ENCODE results near the gene ANKMY2. TPM values are rescaled to one million over a fixed set of nuclear protein-coding genes. Genes with fewer than 3 reads are reported as not detected.

ANKMY2 gene
- total RNA-seq, 2 experiments from 2014 or later, result 7.8 to 8.4 TPM

DNA sequence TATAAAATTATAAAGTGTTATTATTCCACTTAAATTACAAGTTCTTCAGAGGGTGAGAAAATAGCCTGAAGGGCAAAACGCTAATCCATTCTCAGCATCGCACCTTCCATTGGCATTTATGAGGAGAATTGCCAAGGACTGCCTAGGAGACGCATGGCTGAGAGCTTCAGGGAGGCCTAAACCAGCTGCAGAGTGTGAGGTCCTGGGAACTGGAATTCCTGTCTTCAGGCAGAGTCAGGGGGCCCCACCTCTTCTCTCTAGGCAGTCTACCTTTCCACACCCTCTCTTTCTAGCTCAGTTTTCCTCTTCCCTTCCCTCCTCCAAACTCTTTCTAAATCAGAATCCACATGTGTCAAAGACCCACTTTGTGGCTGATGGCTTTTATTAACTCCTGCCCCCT lies 83.6 kb downstream of the ANKMY2 start:
- Mint-ChIP-seq H3K4me3 (no peak overlapping the region), H3K36me3 (no peaks in the 10 kb centered on the region), H3K4me1 (ENCODE audit: low read depth) (peaks cover 20% of the 10 kb centered on the region), H3K27ac (no peak overlapping the region), H3K27me3 (no peaks in the 10 kb centered on the region), H3K9me3 (no peaks in the 10 kb centered on the region)
- ChIA-PET POLR2A (no interaction called here), CTCF (no interaction called here)
- intact Hi-C loops (cut with micrococcal nuclease), result loop anchor here (10.0 kb wide), 1 partner anchor 1847 kb away; no protein-coding TSS in a partner anchor
- DNase-seq, result no peak

DNA sequence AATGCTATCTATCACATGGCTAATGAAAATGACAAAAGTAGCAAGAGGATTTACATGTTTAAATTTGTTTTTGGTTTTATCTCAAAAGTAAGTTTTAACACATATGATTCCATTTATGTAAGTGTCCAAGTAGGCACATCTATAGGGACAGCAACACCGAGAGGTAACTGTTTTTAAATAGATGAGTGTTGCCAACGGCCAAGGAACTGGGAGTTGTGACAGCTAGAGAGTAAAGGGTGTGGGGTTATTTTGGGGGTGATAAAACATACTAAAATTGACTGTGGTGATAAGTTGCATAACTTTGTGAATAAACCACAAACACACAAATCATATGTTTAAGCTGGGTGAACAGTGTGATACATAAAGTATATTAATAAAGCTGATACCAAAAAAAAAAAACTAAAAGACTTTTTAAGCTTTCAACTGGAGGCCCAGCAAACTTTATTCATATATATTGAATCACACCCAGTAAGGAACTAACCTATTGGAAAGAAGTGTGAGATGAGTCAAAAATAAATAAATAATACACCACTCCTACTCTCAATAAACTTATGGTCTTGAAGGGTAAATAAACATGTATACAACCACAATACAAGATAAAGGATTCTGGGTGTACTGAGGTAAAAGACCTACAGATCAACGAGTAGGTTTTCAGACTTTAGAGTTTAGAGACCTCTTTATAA lies 85.9 kb downstream of the ANKMY2 start:
- Mint-ChIP-seq H3K9me3 (no peaks in the 10 kb centered on the region), H3K36me3 (no peaks in the 10 kb centered on the region), H3K27me3 (no peaks in the 10 kb centered on the region), H3K27ac (no peak overlapping the region), H3K4me3 (no peak overlapping the region), H3K4me1 (ENCODE audit: low read depth) (peaks cover 16% of the 10 kb centered on the region)
- POLR2A ChIA-PET, result no interaction called here
- CTCF ChIA-PET, result no interaction called here
- DNase-seq, result no peak
- intact Hi-C loops (cut with micrococcal nuclease), result loop anchor here (10.0 kb wide), 1 partner anchor 1845 kb away; no protein-coding TSS in a partner anchor

DNA sequence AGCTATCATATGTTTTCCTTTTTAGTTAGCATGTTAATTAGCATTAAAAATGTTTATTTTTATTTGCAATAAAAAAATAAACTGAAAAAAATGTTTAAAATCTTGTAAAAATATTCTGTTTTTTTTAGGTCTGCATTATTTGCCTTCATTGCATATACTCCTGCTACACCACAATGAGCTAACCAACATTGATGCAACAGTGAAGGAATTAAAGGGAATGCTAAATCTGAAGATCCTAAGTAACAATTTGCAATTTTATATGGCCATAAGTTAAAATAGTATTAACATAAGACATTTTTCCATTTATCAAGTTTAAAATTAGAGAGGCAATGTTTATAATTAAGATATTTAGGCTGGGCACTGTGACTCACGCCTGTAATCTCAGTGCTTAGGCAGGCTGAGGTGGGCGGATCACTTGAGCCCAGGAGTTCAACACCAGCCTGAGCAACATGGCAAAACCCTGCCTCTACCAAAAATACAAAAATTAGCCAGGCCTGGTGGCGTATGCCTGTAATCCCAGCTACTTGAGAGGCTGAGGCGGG lies 86.7 kb downstream of the ANKMY2 start:
- intact Hi-C loops (cut with micrococcal nuclease), result no loop called here
- no peak overlapping the region for H3K4me3 Mint-ChIP-seq
- H3K27ac Mint-ChIP-seq, result no peak overlapping the region
- no peaks in the 10 kb centered on the region for H3K27me3 Mint-ChIP-seq
- no peak for DNase-seq
- CTCF ChIA-PET, result interaction anchor here (1.2 kb wide), 1 partner anchor 480 kb away, joined by 4 read pairs; no protein-coding TSS in a partner anchor
- no peaks in the 10 kb centered on the region for H3K9me3 Mint-ChIP-seq
- no peaks in the 10 kb centered on the region for H3K36me3 Mint-ChIP-seq
- POLR2A ChIA-PET, result interaction anchor here (0.5 kb wide), 1 partner anchor 446 kb away, joined by 3 read pairs; no protein-coding TSS in a partner anchor
- peaks cover 8% of the 10 kb centered on the region for H3K4me1 Mint-ChIP-seq (ENCODE audit: low read depth)

DNA sequence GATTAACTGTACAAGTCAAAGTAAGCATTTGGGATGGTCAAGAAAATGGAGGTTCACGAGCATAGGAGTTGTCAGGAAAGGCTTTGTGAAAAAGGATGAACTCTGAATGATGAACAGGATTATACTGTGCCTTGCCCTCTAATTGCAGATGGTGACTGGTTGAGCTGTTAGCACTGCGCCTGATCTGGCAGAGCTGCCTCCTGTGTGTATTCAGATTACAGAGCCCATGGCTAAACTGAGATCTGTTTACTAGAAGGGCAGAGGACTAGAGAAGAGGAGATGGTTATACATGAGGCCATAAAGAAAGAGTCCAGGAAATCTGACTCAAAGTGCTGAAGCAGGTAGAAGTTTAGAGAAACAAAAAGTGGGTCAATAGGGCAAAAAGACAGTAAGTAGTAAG lies 89.2 kb downstream of the ANKMY2 start:
- POLR2A ChIA-PET, result no interaction called here

DNA sequence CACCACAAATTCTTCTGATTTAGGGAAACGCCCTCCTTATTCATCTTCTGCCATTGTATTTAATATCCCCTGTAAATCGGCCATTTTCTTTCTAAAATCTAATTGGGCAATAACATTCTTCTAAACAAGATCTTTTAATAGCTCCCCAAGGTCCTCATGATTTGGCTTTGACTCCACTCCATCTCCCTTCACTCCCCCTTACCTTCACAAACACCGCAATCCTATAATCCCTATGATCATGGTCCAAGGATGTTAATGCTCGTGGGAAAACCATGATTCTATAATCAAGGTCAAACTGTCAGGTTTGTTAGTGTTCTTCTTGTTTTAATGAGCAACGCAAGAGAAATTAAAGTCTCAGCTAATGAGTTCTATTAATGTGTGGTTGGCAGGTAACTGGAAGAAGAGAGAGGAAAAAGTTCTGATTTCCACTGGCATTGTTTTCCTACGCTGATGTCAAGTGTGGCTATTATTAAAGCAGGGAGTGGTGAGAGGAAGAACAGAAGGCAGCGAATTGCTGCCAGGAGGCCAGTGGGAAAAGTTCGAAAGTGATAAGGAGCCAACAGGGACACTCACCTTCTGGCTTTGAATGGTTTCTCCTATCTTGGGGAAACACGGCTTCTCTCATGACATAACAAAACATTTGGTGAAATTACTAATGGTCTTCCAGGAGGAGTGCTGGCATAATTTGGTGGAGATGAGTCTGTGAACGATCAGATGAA lies 90.9 kb downstream of the ANKMY2 start:
- DNase-seq, result no peak
- no peaks in the 10 kb centered on the region for H3K27me3 Mint-ChIP-seq
- no peaks in the 10 kb centered on the region for H3K9me3 Mint-ChIP-seq
- CTCF ChIA-PET, result interaction anchor here (0.5 to 2.8 kb wide), 3 partner anchors 10 to 139 kb away, joined by 3 to 18 read pairs (median 3); no protein-coding TSS in a partner anchor
- POLR2A ChIA-PET, result interaction anchor here (0.9 kb wide), 1 partner anchor 121 kb away, joined by 4 read pairs; no protein-coding TSS in a partner anchor
- H3K4me1 Mint-ChIP-seq (ENCODE audit: low read depth), result no peaks in the 10 kb centered on the region
- H3K27ac Mint-ChIP-seq, result no peak overlapping the region
- intact Hi-C loops (cut with micrococcal nuclease), result no loop called here
- no peaks in the 10 kb centered on the region for H3K36me3 Mint-ChIP-seq
- no peak overlapping the region for H3K4me3 Mint-ChIP-seq

More for the DNA sequence above, 89.2 kb downstream of the ANKMY2 start:
- Mint-ChIP-seq H3K4me3 (no peak overlapping the region), H3K36me3 (no peaks in the 10 kb centered on the region), H3K9me3 (no peaks in the 10 kb centered on the region), H3K27me3 (no peaks in the 10 kb centered on the region), H3K27ac (no peak overlapping the region), H3K4me1 (ENCODE audit: low read depth) (no peaks in the 10 kb centered on the region)
- DNase-seq, result no peak
- CTCF ChIA-PET, result interaction anchor here (1.0 kb wide), 1 partner anchor 9 kb away, joined by 3 read pairs; no protein-coding TSS in a partner anchor
- intact Hi-C loops (cut with micrococcal nuclease), result no loop called here

DNA sequence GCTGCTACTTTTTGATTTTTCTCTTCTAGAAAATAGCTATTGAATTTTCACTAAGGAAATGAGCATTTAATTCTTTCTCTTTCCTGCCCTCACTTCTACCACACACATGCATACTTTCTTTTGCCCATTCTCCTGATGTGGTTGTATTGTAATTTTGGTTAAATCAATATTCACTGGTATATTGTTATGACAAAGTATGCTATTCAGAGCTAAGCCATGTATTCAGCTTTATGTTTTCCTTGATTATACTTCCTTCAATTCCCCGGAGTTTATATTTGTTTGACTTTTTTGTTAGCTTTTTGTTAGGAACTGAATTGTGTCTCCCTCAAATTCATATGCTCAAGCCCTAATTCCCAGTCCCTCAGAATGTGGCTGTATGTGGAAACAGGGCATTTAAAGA lies 94.9 kb downstream of the ANKMY2 start:
- no peak for DNase-seq
- H3K27ac Mint-ChIP-seq, result no peak overlapping the region
- ChIA-PET CTCF (interaction anchor here (3.6 kb wide), 1 partner anchor 14 kb away, joined by 20 read pairs; no protein-coding TSS in a partner anchor), POLR2A (no interaction called here)
- no peaks in the 10 kb centered on the region for H3K36me3 Mint-ChIP-seq
- no peak overlapping the region for H3K4me3 Mint-ChIP-seq
- H3K4me1 Mint-ChIP-seq (ENCODE audit: low read depth), result no peaks in the 10 kb centered on the region
- no peaks in the 10 kb centered on the region for H3K9me3 Mint-ChIP-seq
- intact Hi-C loops (cut with micrococcal nuclease), result no loop called here
- H3K27me3 Mint-ChIP-seq, result no peaks in the 10 kb centered on the region

Other genes with a start within 250 kb of the ANKMY2 start
- gene CRPPA, start 224.2 kb downstream of the ANKMY2 start, total RNA-seq, result under 1 TPM; 0.53 to 0.59 TPM
- not detected for gene SOSTDC1, start 180.0 kb downstream of the ANKMY2 start, total RNA-seq
- gene LRRC72, start 118.9 kb downstream of the ANKMY2 start, total RNA-seq, result not detected
- 10 to 100 TPM; 84.2 to 89.8 TPM for gene BZW2, start 427 bp upstream of the ANKMY2 start, total RNA-seq
- under 1 TPM; 0.41 to 0.76 TPM for gene TSPAN13, start 108.0 kb upstream of the ANKMY2 start, total RNA-seq
- gene AGR2, start 159.2 kb upstream of the ANKMY2 start, total RNA-seq, result not detected
- gene AGR3, start 236.2 kb upstream of the ANKMY2 start, total RNA-seq, result not detected

Data from activated CD4-positive, alpha-beta memory T cell treated with anti-CD3 and anti-CD28 coated beads for 36 hours (primary cell).